ENCODE results near the gene IKZF5.

The IKZF5 gene

GRCh38 chr10:122980209-122981065 is 28.2 kb downstream of the IKZF5 start, which contains the start of gene PSTK:
PSTK (plus strand) TSS chr10:122980401; CDS start chr10:122980480, 79 bp downstream.
- DNase-seq: peak; percentile 79

- no peak for DNase-seq
These were observed 34.0 kb downstream of the IKZF5 start for GRCh38 chr10:122974543-122975064.

GRCh38 chr10:122974023-122974422 is 34.6 kb downstream of the IKZF5 start:
- DNase-seq: no peak

DNA sequence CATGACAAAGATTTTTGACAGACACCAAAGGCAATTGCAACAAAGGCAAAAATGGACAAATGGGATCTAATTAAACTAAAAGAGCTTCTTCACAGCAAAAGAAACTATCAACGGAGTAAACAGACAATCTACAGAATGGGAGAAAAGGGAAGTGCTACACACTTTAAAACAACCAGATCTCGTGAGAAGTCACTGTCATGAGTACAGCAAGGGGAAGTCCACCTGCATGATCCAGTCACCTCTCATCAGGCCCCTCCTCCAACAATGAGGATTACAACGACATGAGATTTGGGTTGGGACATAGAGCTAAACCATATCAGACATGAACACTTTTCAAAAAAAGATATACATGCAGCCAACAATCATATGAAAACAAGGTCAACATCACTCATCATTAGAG is 39.9 kb downstream of the IKZF5 start:
- DNase-seq: no peak

GRCh38 chr10:122966879-122967278 is 41.7 kb downstream of the IKZF5 start:
- no peak for DNase-seq

GRCh38 chr10:122962405-122962804 is 46.2 kb downstream of the IKZF5 start:
- DNase-seq: no peak

DNA sequence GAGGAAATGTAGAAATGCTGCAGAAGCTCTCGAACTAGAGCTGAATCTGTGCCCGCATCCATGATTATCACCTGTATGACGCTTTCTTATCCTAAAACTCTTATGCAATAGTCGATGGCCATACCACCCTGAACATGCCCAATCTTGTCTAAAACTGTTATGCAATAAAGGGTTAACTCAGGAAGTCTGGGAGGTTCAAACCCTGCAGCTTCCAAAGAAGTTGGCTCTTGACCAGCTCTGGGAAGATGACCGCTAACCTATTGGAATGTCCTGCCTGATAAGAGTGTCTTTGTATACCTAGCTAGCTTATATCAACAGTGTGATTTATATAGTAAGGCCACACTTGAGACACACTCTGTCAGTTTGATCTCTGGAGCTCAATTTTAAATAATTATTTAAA is 51.1 kb downstream of the IKZF5 start:
- no peak for DNase-seq

- no peak for DNase-seq
These were observed 52.7 kb downstream of the IKZF5 start for GRCh38 chr10:122955892-122956291.

DNA sequence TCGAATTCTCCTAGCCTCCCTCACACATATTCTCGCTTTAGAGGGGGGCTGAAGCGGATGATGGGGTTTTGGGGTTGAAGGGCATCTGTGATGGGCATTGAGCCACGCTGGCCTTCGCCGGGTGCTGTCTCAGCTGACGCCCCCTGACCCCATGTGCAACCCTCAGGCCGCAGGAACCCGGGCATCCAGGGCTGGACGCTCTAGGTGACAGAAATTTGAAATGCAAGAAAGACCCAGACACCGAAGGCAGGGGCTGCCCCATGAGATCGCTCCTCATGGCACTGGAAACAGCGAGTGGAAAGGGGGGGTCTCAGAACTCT is 53.9 kb downstream of the IKZF5 start:
- no peak for DNase-seq

GRCh38 chr10:122953902-122954730 is 54.5 kb downstream of the IKZF5 start, which contains the start of gene C10orf88:
C10orf88 (minus strand) TSS chr10:122954227; CDS start chr10:122954178, 49 bp downstream.
- peak; percentile 86 for DNase-seq

- no peak for DNase-seq
These were observed 59.3 kb downstream of the IKZF5 start for GRCh38 chr10:122949296-122949695.

Measured in NCI-H1417 treated with DMSO at 0.1 percent for 48 hours (cell line).